OCI-LY3 (cell line): ENCODE results near the gene IRF2BP2.

ENCODE experiments used
- EZH2phosphoT487 ChIP-seq: fragments of 200-600 bp; shearing (Covaris generic); IDR thresholded peaks from 2 replicates; pipeline ENCODE4 v1.6.1; 2018; ENCODE audit warnings: antibody characterized with exemption, mixed run types, low read depth
- TF ChIP-seq, protein P1 (sequence below): fragments of 200-600, 300-600 bp; sonication (generic); IDR thresholded peaks from 2 replicates; pipeline ENCODE4 v1.5.1; 2014; ENCODE audit warnings: antibody characterized with exemption, low read length, low read depth

DNA sequence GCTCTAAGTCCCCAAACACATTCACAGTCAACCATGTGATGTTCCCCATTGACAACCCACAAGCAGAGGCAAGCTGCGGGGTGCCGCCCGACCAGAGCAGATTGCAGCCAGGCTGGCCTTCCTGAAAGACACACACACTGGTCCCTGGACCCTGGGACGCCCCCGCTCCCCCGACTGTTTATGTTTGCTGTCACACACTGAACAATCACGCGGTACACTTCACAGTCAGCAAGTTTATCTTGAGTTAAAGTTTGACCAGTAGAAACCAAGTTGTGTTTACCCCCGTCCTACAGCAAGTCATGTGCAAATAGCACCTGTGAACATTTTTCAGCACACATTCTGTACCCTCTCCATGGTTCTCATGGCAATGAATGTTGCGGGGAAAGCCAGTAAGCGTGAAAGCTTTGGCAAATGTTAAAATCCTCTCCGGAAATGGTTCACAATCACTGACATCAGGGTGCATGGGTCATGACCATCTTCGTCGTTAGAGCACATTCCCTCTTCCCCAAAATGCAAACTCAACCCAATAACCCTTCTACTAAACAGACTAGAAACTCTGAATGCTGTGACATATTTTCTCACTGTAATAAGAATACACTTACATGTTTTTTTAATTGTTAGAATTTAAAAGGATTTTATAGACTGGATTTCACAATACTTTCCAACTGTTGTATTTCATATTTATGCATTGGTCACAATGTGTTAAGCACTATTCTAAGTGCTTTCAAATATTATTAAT lies 33.3 kb upstream of the IRF2BP2 start:
- TF ChIP-seq, protein P1, sequence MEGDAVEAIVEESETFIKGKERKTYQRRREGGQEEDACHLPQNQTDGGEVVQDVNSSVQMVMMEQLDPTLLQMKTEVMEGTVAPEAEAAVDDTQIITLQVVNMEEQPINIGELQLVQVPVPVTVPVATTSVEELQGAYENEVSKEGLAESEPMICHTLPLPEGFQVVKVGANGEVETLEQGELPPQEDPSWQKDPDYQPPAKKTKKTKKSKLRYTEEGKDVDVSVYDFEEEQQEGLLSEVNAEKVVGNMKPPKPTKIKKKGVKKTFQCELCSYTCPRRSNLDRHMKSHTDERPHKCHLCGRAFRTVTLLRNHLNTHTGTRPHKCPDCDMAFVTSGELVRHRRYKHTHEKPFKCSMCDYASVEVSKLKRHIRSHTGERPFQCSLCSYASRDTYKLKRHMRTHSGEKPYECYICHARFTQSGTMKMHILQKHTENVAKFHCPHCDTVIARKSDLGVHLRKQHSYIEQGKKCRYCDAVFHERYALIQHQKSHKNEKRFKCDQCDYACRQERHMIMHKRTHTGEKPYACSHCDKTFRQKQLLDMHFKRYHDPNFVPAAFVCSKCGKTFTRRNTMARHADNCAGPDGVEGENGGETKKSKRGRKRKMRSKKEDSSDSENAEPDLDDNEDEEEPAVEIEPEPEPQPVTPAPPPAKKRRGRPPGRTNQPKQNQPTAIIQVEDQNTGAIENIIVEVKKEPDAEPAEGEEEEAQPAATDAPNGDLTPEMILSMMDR = no peak
- no peak for TF ChIP-seq EZH2phosphoT487
